GM10266 (cell line): ENCODE results near the gene AQP12B.
"Not testable (repeated sequence)": the region's sequence is repeated elsewhere in the genome, so short reads cannot be mapped to it uniquely, and the experiment has no call there.

ENCODE experiments used
- DNase-seq: peaks from one replicate; pipeline ENCODE4 v3.0.0; 2012; ENCODE audit errors: extremely low spot score
- CTCF ChIP-seq: IDR thresholded peaks from 2 replicates; pipeline ENCODE4 v1.5.1; 2012; ENCODE audit warnings: mild to moderate bottlenecking, low read depth; ENCODE audit not compliant: control insufficient read depth, insufficient read depth; ENCODE audit errors: missing control alignments

Gene AQP12B

GRCh38 chr2:240686460-240686859 is 3.8 kb upstream of the AQP12B start:
- no peak for TF ChIP-seq CTCF
- DNase-seq, result peak; percentile 27

DNA sequence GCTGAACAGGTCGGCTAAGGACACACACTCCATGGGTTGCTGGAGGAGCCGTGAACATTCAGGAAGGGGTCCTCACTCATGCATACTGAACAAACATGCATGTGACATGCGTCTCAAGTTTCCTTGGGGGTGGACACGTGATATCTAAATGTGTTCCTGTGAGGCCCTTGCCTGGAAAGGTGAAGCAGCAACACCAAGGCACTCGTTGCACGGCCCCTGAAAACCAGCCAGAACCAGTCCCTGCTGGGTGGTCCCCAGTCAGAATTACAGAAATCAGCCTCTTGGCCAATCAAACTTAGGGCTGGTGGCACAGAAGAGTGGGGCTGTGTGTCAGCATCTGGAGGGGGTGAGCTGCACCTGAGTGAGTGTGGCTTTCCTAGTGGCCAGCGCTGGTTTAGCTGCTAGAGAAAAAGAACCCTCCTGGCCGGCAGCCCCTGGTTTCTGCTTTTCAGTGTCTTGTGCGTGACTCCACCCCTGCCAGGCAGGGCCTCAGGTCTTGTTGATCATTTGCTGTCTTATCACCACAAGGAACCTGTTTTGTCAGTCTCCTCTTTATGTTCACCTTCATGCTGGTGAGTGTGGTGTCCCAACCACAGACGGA is 3.2 kb upstream of the AQP12B start:
- DNase-seq, result peak; percentile 38
- TF ChIP-seq CTCF, result no peak

DNA sequence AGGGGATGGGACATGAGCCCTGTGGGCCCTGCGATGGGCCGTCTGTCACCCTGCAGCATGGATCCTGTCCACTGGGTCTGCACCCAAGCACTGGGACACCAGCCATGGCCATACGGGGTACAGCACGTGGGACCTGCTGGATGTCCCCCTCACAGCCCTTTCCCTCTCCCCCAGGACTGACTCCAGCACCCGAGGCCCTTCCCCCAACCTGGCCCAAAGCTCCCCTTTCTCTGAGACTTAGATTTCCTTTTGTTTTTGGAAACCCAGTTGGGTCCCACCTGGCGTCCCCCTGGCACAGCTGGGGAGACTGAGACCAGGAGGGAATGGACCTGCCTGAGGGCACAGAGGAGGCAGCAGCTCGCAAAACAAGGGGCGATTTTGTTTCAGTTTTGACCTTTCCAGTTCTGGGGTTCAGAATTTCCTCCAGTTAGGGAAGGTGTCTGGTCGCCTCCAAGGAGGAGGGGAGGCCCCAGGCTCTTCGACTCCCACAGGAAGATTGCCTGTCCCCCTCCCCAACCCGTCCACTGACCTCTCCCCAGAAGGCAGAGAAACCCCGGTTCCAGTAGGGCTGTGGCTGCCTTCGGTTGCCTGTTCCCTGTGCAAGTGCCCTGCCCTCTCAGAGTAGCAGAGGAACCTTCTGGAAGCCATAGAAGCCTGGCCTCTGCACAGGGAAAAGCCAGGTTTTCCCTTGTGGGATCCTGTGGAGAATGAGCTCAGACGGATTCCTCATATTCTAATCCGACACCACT is 1.5 kb upstream of the AQP12B start:
- peak; percentile 8 for DNase-seq

GRCh38 chr2:240683329-240683979 is 769 bp upstream of the AQP12B start:
- not testable (repeated sequence) for DNase-seq

GRCh38 chr2:240680185-240680584 is 2.5 kb downstream of the AQP12B start:
- not testable (repeated sequence) for DNase-seq

DNA sequence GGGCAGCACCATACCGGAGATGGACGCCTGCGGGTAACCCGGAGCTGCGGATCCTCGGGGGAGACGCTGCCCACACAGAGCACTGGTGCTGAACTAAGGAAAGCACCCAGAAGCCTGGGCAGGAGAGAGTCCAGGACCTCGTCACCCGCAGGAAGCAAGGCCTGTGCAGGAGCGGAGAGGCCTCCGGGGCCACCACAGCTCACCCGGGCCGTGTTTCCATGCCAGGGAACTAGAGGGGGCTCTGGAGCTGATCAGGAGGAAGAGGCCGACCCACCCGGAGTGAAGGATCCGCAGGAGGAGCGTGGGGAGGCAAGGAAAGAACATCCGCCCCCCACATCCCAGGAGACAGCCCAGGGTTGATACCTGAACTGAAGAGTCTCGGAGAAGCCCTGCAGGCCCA is 3.8 kb downstream of the AQP12B start:
- not testable (repeated sequence) for DNase-seq

DNA sequence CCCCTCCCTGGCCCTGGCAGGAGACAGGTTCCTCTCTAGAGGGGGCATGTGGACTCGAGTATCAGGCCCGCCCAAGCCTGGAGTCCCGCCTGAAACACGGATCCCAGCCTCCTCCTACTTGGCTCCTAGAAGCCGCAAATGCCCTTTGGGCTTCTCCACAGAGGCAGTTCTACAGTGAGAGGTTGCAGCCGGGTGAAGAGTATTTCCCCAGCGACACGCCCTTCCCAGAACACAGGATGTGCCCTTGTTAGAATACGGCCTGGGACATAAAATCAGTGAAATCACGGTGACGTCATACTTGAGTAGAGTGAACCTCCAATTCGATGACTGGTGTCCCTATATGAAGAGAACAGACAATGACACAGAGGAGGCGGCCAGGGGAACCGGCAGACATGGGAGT is 4.6 kb downstream of the AQP12B start:
- DNase-seq, result not testable (repeated sequence)

DNA sequence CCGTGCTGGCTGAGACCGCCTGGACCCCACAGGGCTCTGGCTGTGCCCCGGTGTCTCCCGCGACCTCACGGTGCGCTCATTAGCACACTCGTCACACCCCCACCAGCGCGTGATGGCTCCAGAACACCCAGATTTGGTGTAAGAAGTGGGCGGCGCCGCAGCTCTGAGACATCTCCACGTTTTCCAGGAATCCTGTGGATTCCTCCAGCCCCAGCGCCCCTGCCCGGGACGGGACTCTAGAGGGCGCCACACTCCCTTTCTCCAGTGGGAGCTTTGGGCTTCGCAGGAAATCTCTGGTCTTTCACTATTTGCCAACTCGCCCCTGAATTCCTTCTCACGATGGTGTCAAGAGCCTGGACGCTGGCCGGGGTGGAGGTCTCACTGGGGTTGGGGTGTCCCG is 7.3 kb downstream of the AQP12B start:
- not testable (repeated sequence) for DNase-seq

- not testable (repeated sequence) for DNase-seq
Observed at GRCh38 chr2:240674461-240675184, 8.1 kb downstream of the AQP12B start.

GRCh38 chr2:240672701-240673190 is 9.9 kb downstream of the AQP12B start:
- no peak for TF ChIP-seq CTCF
- DNase-seq, result no peak

GRCh38 chr2:240672076-240672700 is 10.5 kb downstream of the AQP12B start:
- DNase-seq, result no peak
- TF ChIP-seq CTCF, result no peak
